Caco-2 (cell line): ENCODE measurements around the gene ADCY1. TPM values are rescaled to one million over a fixed set of nuclear protein-coding genes. Genes with fewer than 3 reads are reported as not detected.

ENCODE experiments used
- BruUV-seq: library from RNA; stranded (reverse); fragments of 400-500 nt; replicated peaks from 2 replicates; lab custom pipeline; 2021; lab: Mats Ljungman, UMichigan
- CTCF ChIA-PET: fragments of 300-600 bp; sonication (Branson Sonifier 250); formaldehyde crosslinking; loops from one replicate; lab custom pipeline; 2022; ENCODE audit warnings: antibody characterized with exemption; lab: Charles Lee
- POLR2A ChIA-PET: fragments of 300-600 bp; sonication (Branson Sonifier 250); formaldehyde crosslinking; loops from one replicate; lab custom pipeline; 2022; ENCODE audit warnings: antibody characterized with exemption; lab: Charles Lee
- DNase-seq, 2 experiments: peaks; one replicate each; pipeline versions ENCODE4 v3.0.0 to v3.0.0-alpha.2; 2020 to 2022
- H3K27me3 ChIP-seq: replicated peaks from 2 replicates; pipeline ENCODE4 v1.6.0; 2011; ENCODE audit warnings: low read length; ENCODE audit not compliant: control insufficient read depth, insufficient read depth
- H3K36me3 ChIP-seq: 2 replicates; pipeline ENCODE4 v1.5.1; 2011; ENCODE audit warnings: low read length; ENCODE audit not compliant: control insufficient read depth, insufficient read depth
- H3K4me1 ChIP-seq: fragments of 250-450 bp; sonication (Bioruptor Pico); 2 replicates; pipeline ENCODE4 v1.5.1; 2020; ENCODE audit warnings: mild to moderate bottlenecking
- H3K4me3 ChIP-seq: 2 replicates; pipeline ENCODE4 v1.5.1; 2011; ENCODE audit warnings: low read depth, mild to moderate bottlenecking, control low read depth, low read length
- H3K9me3 ChIP-seq: fragments of 250-450 bp; sonication (Bioruptor Pico); 2 replicates; pipeline ENCODE4 v1.5.1; 2020; ENCODE audit warnings: mild to moderate bottlenecking, moderate library complexity
- H3K27ac Mint-ChIP-seq: one replicate; pipeline ENCODE4 v1.8.0; 2022; ENCODE audit warnings: mixed read lengths; ENCODE audit not compliant: unreplicated experiment
- H3K27me3 Mint-ChIP-seq: one replicate; pipeline ENCODE4 v1.8.0; 2022; ENCODE audit warnings: mixed read lengths; ENCODE audit not compliant: insufficient read depth, unreplicated experiment
- H3K36me3 Mint-ChIP-seq: one replicate; pipeline ENCODE4 v1.8.0; 2022; ENCODE audit warnings: mild to moderate bottlenecking, mixed read lengths; ENCODE audit not compliant: insufficient read depth, unreplicated experiment
- H3K4me1 Mint-ChIP-seq: one replicate; pipeline ENCODE4 v1.8.0; 2022; ENCODE audit warnings: low read depth, mixed read lengths; ENCODE audit not compliant: unreplicated experiment
- H3K4me3 Mint-ChIP-seq: one replicate; pipeline ENCODE4 v1.8.0; 2022; ENCODE audit warnings: mild to moderate bottlenecking, moderate library complexity, mixed read lengths; ENCODE audit not compliant: unreplicated experiment
- H3K9me3 Mint-ChIP-seq: one replicate; pipeline ENCODE4 v1.8.0; 2022; ENCODE audit warnings: mixed read lengths; ENCODE audit not compliant: unreplicated experiment
- intact Hi-C: fragments of 100-400 bp; cut with micrococcal nuclease; formaldehyde crosslinking; loops from one replicate; pipeline ENCODE4 v1.10.0; 2022; ENCODE audit not compliant: unreplicated experiment
- total RNA-seq: library from RNA; stranded (reverse); gene quantifications from 2 replicates; pipeline ENCODE4 v1.2.3, GENCODE V29; 2022
- TF ChIP-seq, protein P1 (sequence below), 2 experiments: fragments of 200-600 bp in 1 of 2; IDR thresholded peaks; 1 replicate in 1 of 2; 2 replicates in 1 of 2; pipeline versions ENCODE4 v1.5.1 to v1.8.0; 2011 to 2022; ENCODE audit warnings: antibody characterized with exemption in 1 of 2, control low read depth in 1 of 2, inconsistent platforms in 1 of 2, low read depth in 1 of 2, low read length in 1 of 2, mild to moderate bottlenecking in 1 of 2, moderate library complexity in 1 of 2; ENCODE audit not compliant: insufficient read depth in 1 of 2, severe bottlenecking in 1 of 2, unreplicated experiment in 1 of 2

The ADCY1 gene
- total RNA-seq, 1 experiment from 2014 or later = 2.9 TPM

DNA sequence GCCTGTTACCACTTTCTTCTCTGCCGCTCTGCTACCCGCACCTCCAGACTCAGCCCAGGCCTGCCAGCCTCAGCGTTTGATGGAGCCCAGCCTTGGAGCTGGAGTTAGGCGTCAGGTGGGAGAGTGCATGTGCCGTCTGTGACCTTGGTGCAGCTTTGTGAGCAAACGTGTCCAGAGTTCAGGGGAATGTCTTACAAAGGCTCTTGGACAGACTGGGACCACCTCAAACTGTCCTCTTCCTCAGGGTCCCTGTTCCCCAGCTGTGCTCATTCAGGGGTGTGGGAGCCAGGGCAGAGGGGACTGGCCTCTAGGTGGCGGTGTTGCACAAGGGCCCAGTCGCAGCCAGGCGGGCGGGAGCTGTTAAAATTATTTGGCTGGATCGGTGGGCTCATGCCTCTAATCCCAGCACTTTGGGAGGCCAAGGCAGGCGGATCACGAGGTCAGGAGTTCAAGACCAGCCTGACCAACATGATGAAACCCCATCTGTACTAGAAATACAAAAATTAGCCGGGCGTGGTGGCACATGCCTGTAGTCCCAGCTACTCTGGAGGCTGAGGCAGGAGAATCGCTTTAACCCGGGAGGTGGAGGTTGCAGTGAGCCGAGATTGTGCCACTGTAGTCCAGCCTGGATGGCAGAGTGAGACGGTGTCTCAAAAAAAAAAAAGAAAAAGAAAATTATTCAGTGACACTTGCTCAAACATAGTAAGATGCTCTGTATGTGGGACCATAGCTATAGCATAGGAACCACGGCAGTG, 89.2 kb downstream of the ADCY1 start:
- peak overlapping the region; percentile 16 for H3K27ac Mint-ChIP-seq

DNA sequence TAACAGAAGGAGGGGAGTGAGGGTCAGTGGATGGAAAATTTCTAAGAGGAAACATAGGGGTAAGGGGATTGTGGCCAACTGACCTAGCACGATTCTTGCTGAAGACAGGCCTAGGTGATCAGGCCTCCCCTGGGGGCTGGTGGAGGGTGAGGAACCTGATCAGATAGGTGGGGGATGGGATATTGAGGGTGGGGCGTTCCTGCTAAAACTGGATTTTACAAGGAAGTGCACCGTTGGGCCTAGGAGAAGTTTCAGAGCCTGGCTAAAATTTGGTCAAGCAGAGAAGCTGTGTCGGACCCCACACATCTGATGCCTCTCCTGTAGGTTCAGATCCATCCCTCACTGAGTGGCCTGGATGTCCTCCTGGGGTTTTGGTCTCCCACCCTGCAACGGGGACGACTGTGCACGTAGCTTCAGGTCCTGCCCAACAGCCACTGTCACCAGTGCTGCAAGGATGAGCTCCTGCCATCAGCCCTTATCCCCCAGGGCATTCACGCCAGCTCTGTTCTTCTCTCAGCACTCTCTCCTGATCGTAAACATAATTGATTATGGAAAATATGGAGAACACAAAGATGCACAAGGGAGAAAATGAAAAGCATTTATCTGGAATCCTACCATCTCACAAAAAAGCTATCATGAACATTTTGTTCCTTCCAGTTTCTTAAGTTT, 89.9 kb downstream of the ADCY1 start:
- H3K4me1 Mint-ChIP-seq = no peaks in the 10 kb centered on the region
- POLR2A ChIA-PET = interaction anchor here (1.0 kb wide), 1 partner anchor 104 kb away, joined by 3 read pairs; no protein-coding TSS in a partner anchor
- H3K9me3 ChIP-seq = no peaks in the 10 kb centered on the region
- no peaks in the 10 kb centered on the region for H3K27me3 ChIP-seq
- peaks cover 2% of the 10 kb centered on the region for H3K27me3 Mint-ChIP-seq
- intact Hi-C loops = loop anchor here (1.0 to 10.0 kb wide), 3 partner anchors 81 to 509 kb away; partner anchors contain the start of gene RAMP3
- H3K27ac Mint-ChIP-seq = peak overlapping the region; percentile 16
- H3K36me3 Mint-ChIP-seq = peaks cover 4% of the 10 kb centered on the region
- no peak overlapping the region for H3K4me3 ChIP-seq
- BruUV-seq = no TSS peak
- H3K36me3 ChIP-seq = no peaks in the 10 kb centered on the region
- H3K4me3 Mint-ChIP-seq = no peak overlapping the region
- no peaks in the 10 kb centered on the region for H3K4me1 ChIP-seq
- CTCF ChIA-PET = interaction anchor here (0.6 to 1.5 kb wide), 16 partner anchors 10 to 225 kb away, joined by 3 to 11 read pairs (median 4); no protein-coding TSS in a partner anchor
- TF ChIP-seq, protein P1, sequence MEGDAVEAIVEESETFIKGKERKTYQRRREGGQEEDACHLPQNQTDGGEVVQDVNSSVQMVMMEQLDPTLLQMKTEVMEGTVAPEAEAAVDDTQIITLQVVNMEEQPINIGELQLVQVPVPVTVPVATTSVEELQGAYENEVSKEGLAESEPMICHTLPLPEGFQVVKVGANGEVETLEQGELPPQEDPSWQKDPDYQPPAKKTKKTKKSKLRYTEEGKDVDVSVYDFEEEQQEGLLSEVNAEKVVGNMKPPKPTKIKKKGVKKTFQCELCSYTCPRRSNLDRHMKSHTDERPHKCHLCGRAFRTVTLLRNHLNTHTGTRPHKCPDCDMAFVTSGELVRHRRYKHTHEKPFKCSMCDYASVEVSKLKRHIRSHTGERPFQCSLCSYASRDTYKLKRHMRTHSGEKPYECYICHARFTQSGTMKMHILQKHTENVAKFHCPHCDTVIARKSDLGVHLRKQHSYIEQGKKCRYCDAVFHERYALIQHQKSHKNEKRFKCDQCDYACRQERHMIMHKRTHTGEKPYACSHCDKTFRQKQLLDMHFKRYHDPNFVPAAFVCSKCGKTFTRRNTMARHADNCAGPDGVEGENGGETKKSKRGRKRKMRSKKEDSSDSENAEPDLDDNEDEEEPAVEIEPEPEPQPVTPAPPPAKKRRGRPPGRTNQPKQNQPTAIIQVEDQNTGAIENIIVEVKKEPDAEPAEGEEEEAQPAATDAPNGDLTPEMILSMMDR (IDR thresholded peaks at IDR 0.05; ENCODE audit: insufficient read depth in 1 of 2, low read depth in 1 of 2, low read length in 1 of 2, severe bottlenecking in 1 of 2, unreplicated experiment in 1 of 2) = no peak
- no peak for DNase-seq
- H3K9me3 Mint-ChIP-seq = no peaks in the 10 kb centered on the region

More for the DNA sequence above, 89.2 kb downstream of the ADCY1 start:
- Histone ChIP-seq H3K9me3 (no peaks in the 10 kb centered on the region), H3K4me1 (no peaks in the 10 kb centered on the region), H3K36me3 (no peaks in the 10 kb centered on the region), H3K4me3 (no peak overlapping the region), H3K27me3 (no peaks in the 10 kb centered on the region)
- Mint-ChIP-seq H3K4me1 (no peaks in the 10 kb centered on the region), H3K4me3 (no peak overlapping the region), H3K9me3 (no peaks in the 10 kb centered on the region), H3K27me3 (peaks cover 2% of the 10 kb centered on the region), H3K36me3 (peaks cover 4% of the 10 kb centered on the region)
- ChIA-PET POLR2A (interaction anchor here (1.0 kb wide), 1 partner anchor 105 kb away, joined by 3 read pairs; no protein-coding TSS in a partner anchor), CTCF (interaction anchor here (0.5 to 1.5 kb wide), 17 partner anchors 9 to 1864 kb away, joined by 3 to 11 read pairs (median 4); no protein-coding TSS in a partner anchor)
- TF ChIP-seq, protein P1 (IDR thresholded peaks at IDR 0.05; ENCODE audit: insufficient read depth in 1 of 2, low read depth in 1 of 2, low read length in 1 of 2, severe bottlenecking in 1 of 2, unreplicated experiment in 1 of 2) = peak; percentile 85 to 92
- peak in 1 of 2 experiments; percentile 74 for DNase-seq
- intact Hi-C loops = loop anchor here (1.0 to 10.0 kb wide), 3 partner anchors 81 to 509 kb away; partner anchors contain the start of gene RAMP3
- no TSS peak for BruUV-seq

DNA sequence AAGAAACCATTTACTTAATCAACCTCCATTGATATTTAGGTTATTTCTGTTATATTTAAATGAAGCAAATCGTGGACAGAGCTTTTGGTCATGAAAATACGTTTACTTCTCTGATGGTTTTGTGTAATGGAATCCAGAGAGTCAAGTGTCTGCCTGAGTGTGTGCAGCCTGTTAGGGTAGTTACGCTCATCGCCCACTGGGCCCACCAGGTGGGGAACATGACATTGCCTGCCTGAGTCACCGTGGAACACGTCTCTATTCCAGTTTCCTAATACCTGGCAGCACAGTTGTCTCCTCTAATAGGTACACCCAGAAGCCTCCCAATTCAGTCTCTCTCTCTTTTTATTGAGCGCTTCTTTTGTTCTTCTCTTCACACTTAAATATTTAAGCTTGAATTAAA, 91.0 kb downstream of the ADCY1 start:
- TF ChIP-seq, protein P1 (IDR thresholded peaks at IDR 0.05; ENCODE audit: insufficient read depth in 1 of 2, low read depth in 1 of 2, low read length in 1 of 2, severe bottlenecking in 1 of 2, unreplicated experiment in 1 of 2) = peak in 1 of 2 experiments; percentile 5
- Mint-ChIP-seq H3K4me3 (no peak overlapping the region), H3K27me3 (no peaks in the 10 kb centered on the region), H3K36me3 (peaks cover 4% of the 10 kb centered on the region), H3K27ac (no peak overlapping the region), H3K4me1 (no peaks in the 10 kb centered on the region), H3K9me3 (no peaks in the 10 kb centered on the region)
- Histone ChIP-seq H3K4me1 (no peaks in the 10 kb centered on the region), H3K36me3 (no peaks in the 10 kb centered on the region), H3K9me3 (no peaks in the 10 kb centered on the region), H3K4me3 (no peak overlapping the region), H3K27me3 (no peaks in the 10 kb centered on the region)
- no TSS peak for BruUV-seq
- POLR2A ChIA-PET = no interaction called here
- no peak for DNase-seq
- CTCF ChIA-PET = no interaction called here
- intact Hi-C loops = loop anchor here (10.0 kb wide), 2 partner anchors 80 to 510 kb away; partner anchors contain the start of gene RAMP3
